GM12873 (cell line): ENCODE data around the gene EPB41L4A.

Source experiments
- CTCF ChIP-seq: IDR thresholded peaks from 2 replicates; pipeline ENCODE4 v1.5.1; 2012; ENCODE audit warnings: low read depth, mild to moderate bottlenecking, moderate library complexity, low read length, control low read depth; ENCODE audit not compliant: insufficient read depth; ENCODE audit errors: missing control alignments

Gene EPB41L4A

GRCh38 chr5:112316731-112317130, 102.3 kb downstream of the EPB41L4A start:
- no peak for TF ChIP-seq CTCF

- TF ChIP-seq CTCF: no peak
These were observed 103.1 kb downstream of the EPB41L4A start for GRCh38 chr5:112316006-112316405.

DNA sequence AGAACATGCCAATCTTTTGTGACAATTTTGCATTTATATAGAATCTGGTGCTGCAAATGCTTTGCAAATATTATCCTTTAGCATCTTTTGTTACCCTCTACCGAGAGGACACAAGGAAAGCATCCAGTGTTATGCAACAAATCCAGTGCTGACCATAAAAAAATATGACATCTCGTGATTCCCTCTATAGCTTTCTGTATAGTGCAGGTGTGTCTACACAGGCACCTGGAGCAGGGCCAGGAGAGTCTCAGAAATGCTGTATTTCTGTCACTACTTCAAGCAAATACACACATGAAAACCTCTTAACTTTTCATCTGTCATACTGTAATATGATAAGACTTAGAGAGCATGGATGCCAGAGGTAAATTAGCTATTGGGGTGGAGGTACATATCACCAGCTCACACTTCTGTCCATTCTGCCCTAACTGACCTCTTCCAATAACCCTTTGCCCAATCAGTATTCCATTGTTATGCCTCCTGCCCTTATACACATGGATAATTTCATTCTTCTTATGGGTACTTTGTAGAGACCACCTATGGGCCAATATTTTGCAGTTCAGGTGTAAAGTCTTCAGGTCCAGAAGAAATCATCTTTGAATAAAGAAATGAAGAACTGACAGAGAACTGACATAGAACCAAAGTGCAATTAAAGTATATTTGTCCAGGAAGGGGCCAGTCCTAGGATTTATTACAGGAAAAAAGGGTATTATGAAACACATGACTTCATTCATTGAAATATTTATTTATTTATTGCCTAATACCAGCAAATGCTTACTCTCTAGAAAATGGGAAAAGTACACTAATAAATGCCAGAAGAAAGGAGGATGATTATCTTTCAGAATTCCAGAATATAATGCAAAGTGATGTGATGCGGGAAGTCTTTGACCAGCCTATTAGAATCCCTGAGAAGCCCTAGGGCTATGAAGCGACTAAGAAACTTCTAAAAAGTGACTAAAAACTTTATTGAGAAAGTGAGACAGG, 106.5 kb downstream of the EPB41L4A start:
- no peak for TF ChIP-seq CTCF

DNA sequence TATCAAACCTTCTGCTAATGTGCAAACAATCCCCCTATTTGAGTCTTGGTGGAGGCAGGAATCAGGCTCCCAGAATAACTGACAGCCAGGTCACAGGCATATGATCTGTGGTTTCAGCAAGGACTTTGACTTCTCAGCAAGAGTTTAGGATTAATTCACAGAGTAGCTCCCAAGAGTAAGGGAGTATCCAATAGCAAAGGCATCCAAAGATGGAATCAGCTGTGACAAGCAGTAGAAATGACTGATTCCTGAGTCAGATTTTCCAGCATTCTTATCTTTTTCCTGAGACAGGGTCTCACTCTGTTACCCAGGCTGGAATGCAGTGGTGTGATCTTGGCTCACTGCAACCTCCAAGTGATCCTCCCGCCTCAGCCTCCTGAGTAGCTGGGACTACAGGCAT, 108.3 kb downstream of the EPB41L4A start:
- TF ChIP-seq CTCF: no peak

DNA sequence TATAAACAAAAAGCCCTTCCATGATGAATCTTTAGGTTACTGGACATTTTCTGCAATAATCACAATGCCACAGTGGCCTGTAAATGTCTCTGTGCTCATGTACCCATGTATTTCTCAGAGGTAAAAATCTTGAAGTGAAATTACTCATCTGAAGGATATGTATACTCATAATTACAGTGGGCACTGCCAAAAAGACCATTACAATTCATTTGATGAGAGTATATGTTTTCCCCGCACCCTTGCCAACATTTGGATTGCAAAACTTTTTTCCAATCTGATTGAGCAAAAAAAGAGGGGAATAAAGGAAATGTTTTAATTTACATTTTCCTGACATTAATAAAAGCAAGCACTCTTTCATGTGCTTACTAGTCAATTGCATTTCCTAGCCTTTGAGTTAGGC, 110.5 kb downstream of the EPB41L4A start:
- TF ChIP-seq CTCF: no peak

DNA sequence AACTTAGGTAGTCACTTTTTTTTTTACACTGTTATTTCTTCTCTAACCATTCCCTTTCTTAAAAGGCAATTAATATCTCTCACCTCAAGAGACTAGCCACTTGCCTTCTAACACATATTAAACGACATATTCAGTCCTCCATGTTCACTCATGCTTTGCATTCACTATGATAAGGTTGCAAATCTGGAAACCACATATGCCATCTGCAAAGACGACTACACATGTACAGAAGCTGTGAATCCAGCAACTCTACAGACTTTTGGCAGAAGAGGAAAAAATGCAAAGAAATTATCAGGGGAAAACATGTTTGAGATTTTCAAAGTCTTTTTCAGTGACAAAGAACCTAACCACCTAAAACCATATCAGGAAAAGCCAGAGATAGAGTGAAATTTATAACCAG, 112.1 kb downstream of the EPB41L4A start:
- TF ChIP-seq CTCF: no peak

DNA sequence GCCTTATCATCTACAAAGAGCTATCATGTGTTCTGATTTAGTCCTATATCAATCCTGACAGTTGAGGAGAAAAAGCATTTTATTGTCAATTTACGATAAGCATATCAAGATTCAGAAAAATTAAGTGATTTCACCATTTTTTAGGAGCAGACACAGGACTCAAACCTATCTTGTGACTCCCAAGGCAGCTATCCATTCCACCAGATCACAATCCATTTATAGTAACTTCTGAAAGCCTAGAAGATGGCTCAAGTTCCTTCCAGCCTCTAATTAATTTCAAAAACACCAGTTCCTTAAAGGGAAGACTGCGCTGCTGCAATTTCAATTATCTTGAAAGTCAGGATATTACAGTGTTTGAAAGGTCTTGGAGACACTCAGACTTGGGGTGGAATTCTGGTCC, 114.3 kb downstream of the EPB41L4A start:
- TF ChIP-seq CTCF: no peak
